Right lobe of liver (tissue), 6 donors: ENCODE measurements around the gene INPP5A. TPM values are rescaled to one million over a fixed set of nuclear protein-coding genes. Genes with fewer than 3 reads are reported as not detected.
A peak's percentile ranks its signal among the peaks of the same experiment; 100 is the strongest.

Experiments used
- ATAC-seq, 4 donors: fragments of 200-7000 bp; cut with Tn5 transposase; one replicate each; pipeline ENCODE4 v1.9.1; 2020; ENCODE audit warnings: mild to moderate bottlenecking in 4 of 4, moderate library complexity in 4 of 4
- DNase-seq, 3 donors: peaks; one replicate each; pipeline ENCODE4 v3.0.0-alpha.2; 2020
- H3K27ac ChIP-seq, 3 donors: fragments of 200-600 bp; one replicate each; pipeline ENCODE4 v1.8.0; 2022
- H3K27me3 ChIP-seq, 2 donors: fragments of 200-600 bp; one replicate each; pipeline ENCODE4 v1.8.0; 2022
- H3K36me3 ChIP-seq, 4 donors: fragments of 200-600 bp; sonication (generic) in 1 of 4; one replicate each; pipeline versions ENCODE4 v1.5.1 to v1.8.0; 2017 to 2022; ENCODE audit warnings: control low read depth in 1 of 4
- H3K4me1 ChIP-seq, 4 donors: fragments of 200-600 bp; sonication (generic) in 1 of 4; one replicate each; pipeline versions ENCODE4 v1.5.1 to v1.8.0; 2017 to 2022; ENCODE audit warnings: control low read depth in 1 of 4
- H3K4me3 ChIP-seq, 3 donors: fragments of 200-600 bp; one replicate each; pipeline ENCODE4 v1.8.0; 2022
- H3K9me3 ChIP-seq, 4 donors: fragments of 200-600 bp; sonication (generic) in 1 of 4; one replicate each; pipeline versions ENCODE4 v1.5.1 to v1.8.0; 2017 to 2022; ENCODE audit warnings: control low read depth in 1 of 4
- CTCF ChIP-seq, 4 donors: fragments of 200-600 bp in 3 of 4; fragments of 450-650 bp in 1 of 4; IDR thresholded peaks; one replicate each; pipeline versions ENCODE4 v1.5.1 to v1.8.0; 2016 to 2022; ENCODE audit warnings: antibody characterized with exemption in 4 of 4, mild to moderate bottlenecking in 2 of 4
- POLR2A ChIP-seq: fragments of 450-650 bp; IDR thresholded peaks from one replicate; pipeline ENCODE4 v1.6.1; 2017; ENCODE audit warnings: antibody characterized with exemption, mild to moderate bottlenecking
- WGBS: methylation state at CpG from one replicate; pipeline ENCODE4 v1.1.6; 2018; ENCODE audit warnings: low coverage, low lambda C conversion rate; ENCODE audit not compliant: insufficient coverage; ENCODE audit errors: missing lambda C conversion rate; 5-methylcytosine and 5-hydroxymethylcytosine counted together
- intact Hi-C, 2 donors: fragments of 100-400 bp; cut with DNase I; formaldehyde crosslinking; loops; one replicate each; pipeline versions ENCODE4 v1.11.2 to v1.14.1; 2022
- total RNA-seq, 6 experiments: library from RNA; depleted of rRNA in 2 of 6; stranded (reverse); fragments of >200 nt in 2 of 6; fragmentation: NEBNext Ultra II Directional in 3 of 6; extraction: Animal tissue kit (Norgen Biotek cat#: 25700) in 3 of 6; gene quantifications; one replicate each; pipeline versions ENCODE4 v1.1.0 to v1.2.4, GENCODE V29; 2016 to 2023
- donor health status: DM: no; HTN: yes; CAD: no.
- donor health status: DM: no; HTN: no; CAD: no.
- donor health status: DM: no; HTN: no; CAD: no.
- donor health status: DM: no; HTN: yes; CAD: no.
- donor health status: DM: no; HTN: yes; CAD: no.

INPP5A gene
- total RNA-seq, 6 experiments from 2014 or later: 12.5 to 24.6 (median 16.9) TPM

- H3K9me3 ChIP-seq: no peaks in the 10 kb centered on the region
- intact Hi-C loops: loop anchor here in 1 of 2 donors (5.0 kb wide), 1 partner anchor 183 kb away; no protein-coding TSS in a partner anchor
- 97% methylated on average over 11 of the region's 29 CpGs for WGBS
- ATAC-seq (no peak), DNase-seq (peak in 2 of 3 donors; percentile 24 to 39)
- TF ChIP-seq CTCF (IDR thresholded peaks at IDR 0.05) (no peak), POLR2A (no peak)
- no peak overlapping the region for H3K4me3 ChIP-seq
- H3K36me3 ChIP-seq: no peaks in the 10 kb centered on the region
- no peak overlapping the region for H3K27ac ChIP-seq
- H3K4me1 ChIP-seq: no peaks in the 10 kb centered on the region
- H3K27me3 ChIP-seq: no peaks in the 10 kb centered on the region
Measured at GRCh38 chr10:132640326-132641125, 102.9 kb downstream of the INPP5A start.

- ATAC-seq (no peak), DNase-seq (peak in 1 of 3 donors; percentile 21)
- Histone ChIP-seq H3K9me3 (no peaks in the 10 kb centered on the region), H3K36me3 (no peaks in the 10 kb centered on the region), H3K4me3 (no peak overlapping the region), H3K27me3 (no peaks in the 10 kb centered on the region), H3K4me1 (no peaks in the 10 kb centered on the region), H3K27ac (no peak overlapping the region)
- WGBS: 80% methylated on average over 8 of the region's 8 CpGs
- intact Hi-C loops: loop anchor here in 1 of 2 donors (5.0 kb wide), 1 partner anchor 184 kb away; no protein-coding TSS in a partner anchor
- TF ChIP-seq POLR2A (no peak), CTCF (IDR thresholded peaks at IDR 0.05) (no peak)
Measured at GRCh38 chr10:132641401-132641800, 103.8 kb downstream of the INPP5A start.

- no peaks in the 10 kb centered on the region for H3K9me3 ChIP-seq
- TF ChIP-seq POLR2A (no peak), CTCF (IDR thresholded peaks at IDR 0.05) (no peak)
- WGBS: 75% methylated on average over 12 of the region's 33 CpGs
- H3K36me3 ChIP-seq: no peaks in the 10 kb centered on the region
- intact Hi-C loops: loop anchor here in 1 of 2 donors (5.0 kb wide), 1 partner anchor 185 kb away; no protein-coding TSS in a partner anchor
- no peaks in the 10 kb centered on the region for H3K4me1 ChIP-seq
- ATAC-seq: no peak
- DNase-seq: peak in 2 of 3 donors; percentile 42 to 48
- no peaks in the 10 kb centered on the region for H3K27me3 ChIP-seq
- H3K4me3 ChIP-seq: no peak overlapping the region
- no peak overlapping the region for H3K27ac ChIP-seq
Measured at GRCh38 chr10:132641966-132642731, 104.6 kb downstream of the INPP5A start.

DNA sequence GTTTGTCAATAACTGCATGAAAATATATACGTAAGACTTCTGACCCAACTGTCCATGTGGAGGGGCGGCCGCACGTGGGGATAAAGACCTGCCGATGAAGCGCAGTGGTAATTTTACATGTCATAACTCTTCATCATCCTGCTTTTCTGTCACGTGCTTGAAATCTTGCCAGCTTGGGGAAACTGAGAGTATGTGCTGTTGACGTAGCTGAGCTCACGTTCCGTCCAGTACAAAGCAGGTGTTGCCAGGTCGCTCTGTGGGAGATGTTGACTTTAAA, 105.1 kb downstream of the INPP5A start:
- TF ChIP-seq POLR2A (no peak), CTCF (IDR thresholded peaks at IDR 0.05) (no peak)
- 91% methylated on average over 11 of the region's 11 CpGs for WGBS
- no peaks in the 10 kb centered on the region for H3K9me3 ChIP-seq
- intact Hi-C loops: loop anchor here in 1 of 2 donors (5.0 kb wide), 1 partner anchor 185 kb away; no protein-coding TSS in a partner anchor
- no peaks in the 10 kb centered on the region for H3K27me3 ChIP-seq
- ATAC-seq (no peak), DNase-seq (peak in 2 of 3 donors; percentile 9 to 36)
- H3K27ac ChIP-seq: no peak overlapping the region
- H3K4me1 ChIP-seq: no peaks in the 10 kb centered on the region
- no peak overlapping the region for H3K4me3 ChIP-seq
- H3K36me3 ChIP-seq: no peaks in the 10 kb centered on the region
